NCI-H345 treated with DMSO at 0.1 percent for 48 hours (cell line): ENCODE data around the gene WASF2.
"Not testable (repeated sequence)": the region's sequence is repeated elsewhere in the genome, so short reads cannot be mapped to it uniquely, and the experiment has no call there.

Experiments used
- DNase-seq: peaks from one replicate; lab custom pipeline; 2025; ENCODE audit not compliant: unreplicated experiment; lab: John Stamatoyannopoulos, UW

The WASF2 gene

DNA sequence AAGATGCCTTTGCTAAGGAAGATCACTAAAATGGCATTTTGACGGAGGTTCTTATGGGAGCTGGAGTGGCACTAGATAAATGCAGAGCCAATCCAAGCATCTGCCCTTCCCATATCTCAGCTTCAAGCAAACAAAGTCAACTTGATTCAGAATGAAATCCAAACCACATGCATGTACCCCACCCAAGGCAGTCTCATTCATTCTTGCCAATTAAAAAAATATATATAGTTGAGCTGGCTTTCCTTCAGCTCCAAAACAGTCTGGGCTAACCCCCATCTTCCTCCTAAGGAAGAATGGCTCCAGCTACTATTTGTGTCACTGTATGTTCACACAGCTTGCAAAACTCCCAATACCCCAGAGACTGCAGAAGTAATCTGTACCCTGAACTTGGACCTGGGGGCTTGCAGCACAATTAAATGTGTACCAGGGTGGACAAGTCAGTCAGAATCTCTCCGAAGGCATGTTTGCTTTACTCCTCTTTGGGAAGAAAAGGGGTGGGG is 62.1 kb downstream of the WASF2 start:
- no peak for DNase-seq

- DNase-seq, result no peak
Measured at GRCh38 chr1:27427329-27427728, 62.6 kb downstream of the WASF2 start.

- DNase-seq, result no peak
Measured at GRCh38 chr1:27423709-27424108, 66.3 kb downstream of the WASF2 start.

GRCh38 chr1:27418326-27419185 is 71.4 kb downstream of the WASF2 start:
- no peak for DNase-seq

GRCh38 chr1:27417713-27418112 is 72.3 kb downstream of the WASF2 start:
- no peak for DNase-seq

- no peak for DNase-seq
Measured at GRCh38 chr1:27416387-27417111, 73.4 kb downstream of the WASF2 start.

DNA sequence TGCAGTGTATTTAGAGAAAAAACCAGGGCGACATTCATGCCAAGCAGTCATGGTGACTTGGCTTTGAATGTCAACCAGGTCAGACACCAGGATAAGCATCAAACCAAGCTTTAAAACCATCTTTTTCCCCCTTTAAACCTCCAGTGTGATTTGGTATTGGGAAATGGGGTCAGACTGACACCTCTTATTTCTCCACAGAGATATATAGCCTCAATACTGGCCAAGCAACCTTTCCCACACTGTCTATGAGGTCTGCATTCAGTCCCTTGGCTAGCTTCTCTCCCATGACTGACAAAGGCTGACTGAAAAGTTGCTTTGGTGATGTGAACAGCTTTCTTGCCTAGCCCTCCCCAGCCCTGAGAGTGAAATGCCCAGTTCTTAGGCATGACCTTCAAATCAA is 75.9 kb downstream of the WASF2 start:
- no peak for DNase-seq

DNA sequence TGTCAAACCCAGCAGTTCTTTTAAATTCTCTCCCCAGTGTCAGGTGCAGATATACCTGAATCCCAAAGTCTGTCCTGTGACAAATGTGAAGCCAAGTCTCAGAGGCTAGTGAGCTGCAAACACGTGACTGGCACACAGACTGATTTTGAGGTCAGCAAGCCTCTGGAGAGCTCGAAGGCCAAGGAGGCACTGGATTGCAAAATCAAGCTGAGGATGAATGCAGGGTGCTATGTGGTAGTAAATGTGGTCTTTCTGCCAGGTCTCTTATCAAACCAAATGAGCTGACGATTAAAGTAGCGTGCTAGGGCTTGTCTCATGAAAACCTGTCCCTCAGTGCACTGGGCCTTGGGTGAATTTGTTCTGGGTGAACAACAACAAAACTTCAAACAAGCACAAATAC is 77.0 kb downstream of the WASF2 start:
- no peak for DNase-seq

DNA sequence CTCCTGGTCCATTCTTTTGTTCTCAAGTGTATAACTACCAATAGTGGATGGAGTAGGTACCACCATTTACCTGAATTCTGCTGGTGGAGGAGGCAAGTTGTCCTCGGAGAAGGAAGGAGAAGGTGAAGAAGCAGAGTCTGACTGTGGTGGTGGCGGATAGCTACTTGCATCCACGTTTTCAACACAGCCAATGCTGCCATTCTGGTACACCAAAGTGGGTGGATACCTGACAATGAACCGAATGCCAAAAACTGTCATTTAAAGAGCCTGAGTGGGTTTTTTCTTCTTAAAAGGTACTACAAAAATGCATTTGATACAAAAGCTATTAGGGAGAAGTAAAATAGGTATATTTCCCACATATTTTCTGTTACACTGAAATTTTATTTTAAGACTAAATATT is 77.5 kb downstream of the WASF2 start:
- DNase-seq, result no peak

DNA sequence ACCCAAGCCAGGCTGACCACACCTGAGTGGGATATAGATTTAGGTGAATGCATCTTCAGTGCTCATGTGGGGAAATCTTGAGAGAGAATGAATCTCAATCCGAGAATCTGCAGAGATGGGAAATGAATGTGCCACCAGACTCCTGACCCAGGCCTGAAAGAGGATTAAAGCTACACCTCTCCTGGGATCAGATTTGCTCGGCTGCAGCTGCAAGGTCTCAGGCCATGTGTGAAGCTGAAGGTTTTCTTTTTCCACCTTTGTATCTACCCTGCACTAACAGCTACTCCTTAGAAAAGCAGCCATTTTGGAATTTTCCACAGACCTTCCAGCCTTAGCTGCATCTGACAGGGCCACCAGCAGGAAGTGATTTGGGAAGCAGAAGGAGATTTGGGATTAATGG is 79.3 kb downstream of the WASF2 start:
- no peak for DNase-seq

DNA sequence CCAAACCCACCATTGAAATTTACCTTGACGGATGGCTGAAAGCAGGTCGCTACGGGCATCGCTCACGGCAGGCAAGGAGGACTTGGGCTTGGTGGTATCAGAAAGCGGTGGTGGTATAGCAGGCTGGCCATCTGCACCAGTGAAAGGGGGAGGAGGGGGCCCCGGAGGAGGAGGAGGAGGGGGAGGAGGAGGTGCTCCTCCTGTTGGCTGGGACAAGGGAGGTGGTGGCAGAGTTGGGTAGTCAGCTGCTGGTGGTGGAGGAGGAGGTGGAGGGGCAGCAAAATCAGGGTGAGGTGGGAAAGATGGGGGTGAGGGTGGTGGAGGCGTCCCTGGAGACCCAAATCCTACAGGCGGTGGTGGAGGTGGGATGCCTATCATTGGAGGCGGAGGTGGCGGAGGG is 80.3 kb downstream of the WASF2 start:
- DNase-seq, result no peak

DNA sequence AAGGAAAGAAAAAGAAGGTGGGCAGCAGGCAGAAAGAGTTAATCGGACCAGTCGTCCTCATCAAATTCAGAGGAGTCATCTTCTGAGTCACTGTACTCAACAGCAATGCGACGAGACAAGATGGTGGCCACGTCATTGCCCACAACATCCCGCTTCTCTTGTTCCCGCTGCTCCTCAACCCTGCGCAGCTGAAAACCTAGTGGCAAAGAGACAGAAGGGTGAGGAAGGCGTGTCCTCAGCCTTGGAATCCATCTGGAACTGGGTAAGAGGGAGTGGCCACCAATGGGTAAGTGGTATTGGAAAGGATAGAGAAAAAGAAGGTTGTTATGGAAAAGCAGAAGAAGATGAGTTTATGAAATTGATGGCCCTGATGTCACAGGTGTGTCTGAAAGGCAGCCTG is 81.8 kb downstream of the WASF2 start:
- no peak for DNase-seq

GRCh38 chr1:27406791-27407190 is 83.2 kb downstream of the WASF2 start:
- not testable (repeated sequence) for DNase-seq

DNA sequence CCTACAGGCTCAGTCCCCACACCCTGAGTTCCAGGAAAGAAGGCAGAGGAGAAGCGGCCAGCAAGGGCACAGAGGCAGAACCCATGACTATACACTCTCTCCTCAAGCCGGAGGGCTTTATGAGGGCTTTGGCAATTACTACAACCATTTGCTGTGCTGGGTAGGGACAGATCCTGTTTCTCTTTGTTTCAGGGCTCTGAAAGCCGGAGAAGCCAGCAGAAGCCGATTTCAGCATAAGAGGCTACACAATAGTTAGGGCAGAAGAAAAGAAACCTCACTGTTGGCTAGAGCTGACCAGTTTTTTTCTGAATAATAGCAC is 83.6 kb downstream of the WASF2 start:
- DNase-seq, result no peak

DNA sequence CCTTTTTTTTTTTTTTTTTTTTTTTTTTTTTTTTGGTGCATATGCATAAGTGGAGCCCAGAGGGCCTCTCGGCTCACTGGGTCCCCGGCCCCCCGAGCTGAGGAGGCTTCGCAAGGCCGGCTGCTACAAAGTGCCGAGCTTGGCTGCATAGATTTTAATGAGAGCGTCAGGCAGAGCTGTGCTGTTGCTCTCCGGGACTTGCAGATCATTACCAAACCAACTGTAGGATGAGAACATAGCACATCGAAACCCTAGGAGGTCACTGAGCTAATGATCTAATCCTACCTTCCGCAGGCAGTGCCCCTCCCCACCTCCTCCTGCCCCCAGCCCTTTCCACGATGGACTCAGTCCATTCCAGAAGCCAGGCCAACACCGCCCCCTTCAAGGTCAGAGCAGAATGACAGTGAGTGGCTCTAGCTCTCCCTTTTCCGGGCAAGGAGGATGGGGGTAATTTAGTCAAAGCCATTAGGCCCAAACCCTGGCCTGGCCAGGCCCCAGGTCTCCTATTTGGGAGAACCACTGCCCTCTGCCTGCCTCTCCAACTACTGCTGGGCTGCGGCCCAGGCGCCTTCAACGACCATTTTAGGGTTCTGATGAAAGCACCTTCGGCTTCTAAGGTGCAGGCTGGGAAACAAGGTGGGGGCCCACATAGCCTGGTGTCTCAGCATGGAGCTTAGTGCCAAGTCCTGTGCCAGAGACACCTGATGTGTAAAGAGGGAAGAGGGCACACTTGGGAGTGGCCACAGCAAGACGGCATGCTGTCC is 84.2 kb downstream of the WASF2 start:
- not testable (repeated sequence) for DNase-seq

DNA sequence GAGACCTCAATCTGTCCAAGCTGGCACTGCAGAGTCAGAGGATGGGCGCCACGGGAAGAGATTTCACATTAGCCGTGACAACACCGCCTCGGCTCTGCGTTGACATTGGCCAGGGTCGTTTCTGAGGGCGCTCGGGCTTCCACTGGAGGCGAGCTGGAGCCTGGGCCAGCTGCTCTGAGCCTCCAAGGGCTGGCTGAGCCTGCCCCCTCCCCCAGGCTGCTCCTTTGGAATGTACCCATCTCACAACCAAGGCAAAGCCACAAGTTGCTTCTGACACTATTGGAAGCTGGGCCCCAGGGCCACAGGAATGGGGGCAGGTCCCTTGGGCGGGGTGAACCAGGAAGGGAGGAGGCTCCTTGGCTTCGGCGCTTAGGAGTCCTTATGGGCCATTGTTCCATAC is 84.9 kb downstream of the WASF2 start:
- no peak for DNase-seq

DNA sequence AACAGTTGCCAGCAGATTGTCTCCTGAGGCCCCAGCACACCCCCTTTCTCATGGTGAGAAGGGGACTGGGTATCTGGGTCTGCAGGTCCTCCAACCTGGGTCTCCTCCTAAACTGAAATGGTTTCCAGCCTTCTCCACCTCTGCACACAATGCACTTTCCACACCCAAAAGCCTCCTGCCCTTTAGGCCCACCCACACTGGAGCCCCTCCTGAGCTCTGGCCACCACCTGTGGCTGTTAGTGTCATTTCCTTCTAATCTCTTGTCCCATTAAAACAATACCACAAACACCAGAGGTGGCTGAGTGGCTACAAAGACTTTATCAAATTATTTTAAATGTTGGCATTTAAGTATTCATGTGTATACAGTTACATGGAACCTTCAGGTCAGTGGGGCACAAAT is 86.0 kb downstream of the WASF2 start:
- no peak for DNase-seq

DNA sequence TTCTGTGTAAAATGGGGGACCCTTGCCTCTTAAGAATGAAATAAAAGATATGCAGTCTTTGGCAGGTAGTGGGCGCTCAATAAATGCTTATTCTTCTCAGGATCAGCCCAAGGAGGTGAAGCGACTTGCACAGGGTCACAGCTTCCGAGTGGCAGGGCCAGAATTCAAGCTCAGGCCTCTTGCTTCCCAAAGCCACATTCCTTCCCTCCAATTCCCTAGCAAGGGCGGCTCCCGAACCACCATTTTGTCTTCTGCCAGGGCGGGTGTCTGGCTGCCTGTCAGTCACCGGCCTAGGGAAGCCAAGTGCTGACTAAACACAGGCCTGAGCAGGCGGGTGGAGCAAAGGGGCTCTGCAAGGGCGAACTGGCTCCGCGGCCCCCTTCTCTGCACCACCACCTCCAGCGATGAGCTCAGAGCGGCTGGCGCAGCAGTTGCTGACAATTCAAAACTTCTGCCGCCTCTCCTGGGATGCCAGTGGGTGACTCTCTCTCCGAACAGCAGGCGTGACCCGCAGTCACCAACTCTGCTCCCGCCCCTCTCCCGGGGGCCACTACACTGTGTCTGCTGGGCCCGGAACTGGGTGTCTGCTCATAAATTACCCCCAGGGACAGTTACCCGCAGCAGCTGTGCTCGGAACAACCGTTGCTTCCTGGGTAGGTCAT is 86.8 kb downstream of the WASF2 start:
- DNase-seq, result no peak

- no peak for DNase-seq
Measured at GRCh38 chr1:27402349-27402754, 87.6 kb downstream of the WASF2 start.

DNA sequence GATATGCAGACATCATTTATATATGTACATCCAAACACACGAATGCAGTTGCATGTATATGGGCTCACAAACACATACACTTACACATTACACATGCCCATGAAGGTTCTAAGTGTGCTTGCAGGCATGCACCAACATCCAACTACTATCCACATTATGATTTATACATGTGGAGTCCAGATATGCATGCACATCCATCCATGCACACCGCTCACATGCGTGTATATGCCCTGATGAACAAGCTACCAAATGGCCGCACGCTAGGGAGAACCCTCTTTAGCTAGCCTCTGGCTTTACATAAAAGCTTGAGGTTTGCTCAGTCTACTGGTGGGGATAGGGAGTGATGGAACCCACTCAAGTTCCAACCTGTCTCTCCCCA is 89.0 kb downstream of the WASF2 start:
- DNase-seq, result no peak
